H1 (cell line): ENCODE measurements around the gene PCDHGA1. TPM values are rescaled to one million over a fixed set of nuclear protein-coding genes. Genes with fewer than 3 reads are reported as not detected.

Experiments used
- CTCF ChIA-PET: fragments of 300-600 bp; sonication (Branson Sonifier 250); formaldehyde crosslinking; loops from one replicate; lab custom pipeline; 2021; ENCODE audit not compliant: partially characterized antibody; lab: Charles Lee
- POLR2A ChIA-PET: fragments of 300-600 bp; sonication (Branson Sonifier 250); formaldehyde crosslinking; loops from one replicate; lab custom pipeline; 2021; ENCODE audit warnings: inconsistent platforms; ENCODE audit not compliant: partially characterized antibody; lab: Charles Lee
- DNase-seq, 2 experiments: peaks; one replicate each; pipeline versions ENCODE4 v3.0.0 to v3.0.0-alpha.2; 2010 to 2022; ENCODE audit warnings: low spot score in 2 of 2, low read depth in 1 of 2, mixed read lengths in 1 of 2
- FAIRE-seq: peaks from 2 replicates; lab custom pipeline; 2011; peaks lifted over from hg19 to GRCh38; lab: Jason Lieb, UNC
- H2AFZ ChIP-seq: 2 replicates; pipeline ENCODE4 v1.8.1; 2012; ENCODE audit warnings: low read length, inconsistent platforms
- H2AK5ac ChIP-seq: 2 replicates; pipeline ENCODE4 v1.6.1; 2013; ENCODE audit warnings: low read depth, low read length
- H2BK120ac ChIP-seq: replicated peaks from 2 replicates; pipeline ENCODE3; 2013; ENCODE audit warnings: low read depth, low read length, inconsistent platforms
- H2BK12ac ChIP-seq: 2 replicates; pipeline ENCODE4 v1.6.1; 2013; ENCODE audit warnings: low read depth, low read length
- H2BK15ac ChIP-seq: 2 replicates; pipeline ENCODE4 v1.6.1; 2013; ENCODE audit warnings: low read length
- H2BK20ac ChIP-seq: 2 replicates; pipeline ENCODE4 v1.6.1; 2013; ENCODE audit warnings: low read length
- H2BK5ac ChIP-seq: 2 replicates; pipeline ENCODE4 v1.6.1; 2013; ENCODE audit warnings: low read depth, low read length
- H3K14ac ChIP-seq: 2 replicates; pipeline ENCODE4 v1.6.1; 2013; ENCODE audit warnings: inconsistent platforms; ENCODE audit not compliant: insufficient read length
- H3K18ac ChIP-seq: 2 replicates; pipeline ENCODE4 v1.6.1; 2013; ENCODE audit warnings: low read length; ENCODE audit errors: extremely low read depth
- H3K23ac ChIP-seq: 2 replicates; pipeline ENCODE4 v1.6.1; 2013; ENCODE audit warnings: inconsistent platforms; ENCODE audit not compliant: insufficient read length
- H3K23me2 ChIP-seq: 2 replicates; pipeline ENCODE4 v1.6.1; 2013; ENCODE audit warnings: low read depth, low read length
- H3K27ac ChIP-seq: 2 replicates; pipeline ENCODE4 v1.6.1; 2011; ENCODE audit warnings: low read depth, low read length, inconsistent platforms
- H3K27me3 ChIP-seq, 4 experiments: replicated peaks in 1 of 4; 1 replicate in 1 of 4; 2 replicates in 3 of 4; pipeline versions ENCODE4 v1.6.1 to v1.8.1; 2011 to 2013; ENCODE audit warnings: low read length in 3 of 4, mild to moderate bottlenecking in 3 of 4, inconsistent platforms in 2 of 4, mixed read lengths in 2 of 4, moderate library complexity in 1 of 4; ENCODE audit not compliant: control insufficient read depth in 3 of 4, insufficient read depth in 3 of 4; ENCODE audit errors: extremely low read depth in 1 of 4
- H3K36me3 ChIP-seq, 4 experiments: 2 replicates each; pipeline versions ENCODE4 v1.6.1 to v1.8.1; 2011 to 2013; ENCODE audit warnings: mild to moderate bottlenecking in 4 of 4, low read length in 3 of 4, moderate library complexity in 2 of 4, control low read depth in 1 of 4, inconsistent platforms in 1 of 4; ENCODE audit not compliant: insufficient read depth in 4 of 4, control insufficient read depth in 2 of 4
- H3K4ac ChIP-seq: replicated peaks from 2 replicates; pipeline ENCODE3; 2013; ENCODE audit warnings: low read length, low read depth, mixed read lengths, inconsistent platforms; ENCODE audit not compliant: insufficient read length
- H3K4me1 ChIP-seq, 4 experiments: replicated peaks in 1 of 4; 1 replicate in 1 of 4; 2 replicates in 3 of 4; pipeline versions ENCODE4 v1.6.1 to v1.8.1; 2011 to 2013; ENCODE audit warnings: low read length in 3 of 4, inconsistent platforms in 2 of 4, mixed read lengths in 1 of 4; ENCODE audit not compliant: insufficient read depth in 4 of 4, control insufficient read depth in 3 of 4
- H3K4me2 ChIP-seq, 2 experiments: 2 replicates each; pipeline versions ENCODE4 v1.6.1 to v1.8.1; 2011 to 2013; ENCODE audit warnings: low read depth in 2 of 2, low read length in 2 of 2, control low read depth in 1 of 2, inconsistent platforms in 1 of 2, mild to moderate bottlenecking in 1 of 2; ENCODE audit not compliant: insufficient read depth in 1 of 2
- H3K4me3 ChIP-seq, 4 experiments: fragments of 200-600, 300-600 bp in 1 of 4; sonication (generic), shearing (Covaris generic), sonication (Bioruptor Twin) in 1 of 4; 2 replicates each; pipeline versions ENCODE4 v1.5.1 to v1.8.1; 2011 to 2016; ENCODE audit warnings: low read length in 4 of 4, low read depth in 3 of 4, control low read depth in 2 of 4, inconsistent platforms in 2 of 4, mild to moderate bottlenecking in 2 of 4, mixed read lengths in 1 of 4, moderate library complexity in 1 of 4; ENCODE audit not compliant: insufficient read depth in 2 of 4; ENCODE audit errors: extremely low read depth in 1 of 4
- H3K56ac ChIP-seq: replicated peaks from 2 replicates; pipeline ENCODE3; 2013; ENCODE audit warnings: low read depth, mild to moderate bottlenecking, mixed read lengths, low read length, inconsistent platforms; ENCODE audit not compliant: insufficient read length
- H3K79me1 ChIP-seq: 2 replicates; pipeline ENCODE4 v1.6.1; 2013; ENCODE audit warnings: low read depth, low read length, control low read depth
- H3K79me2 ChIP-seq, 2 experiments: 2 replicates each; pipeline versions ENCODE4 v1.6.1 to v1.8.1; 2012 to 2013; ENCODE audit warnings: low read length in 2 of 2, mild to moderate bottlenecking in 2 of 2, inconsistent platforms in 1 of 2; ENCODE audit not compliant: insufficient read depth in 2 of 2, control insufficient read depth in 1 of 2
- H3K9ac ChIP-seq, 4 experiments: replicated peaks in 1 of 4; 1 replicate in 1 of 4; 2 replicates in 3 of 4; pipeline versions ENCODE4 v1.6.1 to v1.8.1; 2011 to 2013; ENCODE audit warnings: low read depth in 3 of 4, low read length in 3 of 4, control low read depth in 2 of 4, mild to moderate bottlenecking in 2 of 4, moderate library complexity in 2 of 4, inconsistent platforms in 1 of 4; ENCODE audit errors: extremely low read depth in 1 of 4
- H3K9me3 ChIP-seq, 2 experiments: 2 replicates each; pipeline versions ENCODE4 v1.6.1 to v1.8.1; 2012 to 2013; ENCODE audit warnings: mild to moderate bottlenecking in 2 of 2, moderate library complexity in 2 of 2, control low read depth in 1 of 2, inconsistent platforms in 1 of 2, low read depth in 1 of 2, low read length in 1 of 2, mixed read lengths in 1 of 2; ENCODE audit not compliant: insufficient read depth in 2 of 2
- H4K20me1 ChIP-seq, 2 experiments: replicated peaks in 1 of 2; 2 replicates each; pipeline versions ENCODE3 to v1.8.1; 2011 to 2013; ENCODE audit warnings: inconsistent platforms in 2 of 2, low read length in 2 of 2, mild to moderate bottlenecking in 1 of 2; ENCODE audit not compliant: insufficient read depth in 2 of 2, control insufficient read depth in 1 of 2
- H4K5ac ChIP-seq: 2 replicates; pipeline ENCODE4 v1.6.1; 2013; ENCODE audit warnings: low read length, low read depth, mixed read lengths, inconsistent platforms; ENCODE audit not compliant: insufficient read length
- H4K8ac ChIP-seq: 2 replicates; pipeline ENCODE4 v1.8.0; 2013; ENCODE audit warnings: mild to moderate bottlenecking, moderate library complexity, low read length, inconsistent platforms; ENCODE audit not compliant: insufficient read depth; ENCODE audit errors: extremely low read depth
- H4K91ac ChIP-seq: replicated peaks from 2 replicates; pipeline ENCODE3; 2013; ENCODE audit warnings: low read length, mixed read lengths, inconsistent platforms; ENCODE audit not compliant: insufficient read length
- CBX5 ChIP-seq: fragments of 300-800, 300-1000 bp; sonication (generic); IDR thresholded peaks from 2 replicates; pipeline ENCODE4 v1.7.1; 2016; ENCODE audit warnings: antibody characterized with exemption, low read length, low read depth
- EP300 ChIP-seq, 2 experiments: IDR thresholded peaks; 1 replicate in 1 of 2; 2 replicates in 1 of 2; pipeline ENCODE4 v1.6.1; 2011 to 2012; ENCODE audit warnings: low read depth in 2 of 2, low read length in 2 of 2, mild to moderate bottlenecking in 2 of 2, borderline replicate concordance in 1 of 2, inconsistent platforms in 1 of 2, moderate library complexity in 1 of 2
- FOSL1 ChIP-seq: IDR thresholded peaks from 2 replicates; pipeline ENCODE4 v1.6.1; 2011; ENCODE audit warnings: mild to moderate bottlenecking, low read depth, low read length, moderate library complexity; ENCODE audit not compliant: insufficient read depth
- KDM1A ChIP-seq: fragments of 200-600, 300-600 bp; sonication (generic); IDR thresholded peaks from 2 replicates; pipeline ENCODE4 v1.7.1; 2016; ENCODE audit warnings: mild to moderate bottlenecking, low read length, borderline replicate concordance
- KDM5A ChIP-seq: fragments of 200-600 bp; IDR thresholded peaks from 2 replicates; pipeline ENCODE4 v1.7.1; 2012; ENCODE audit warnings: mild to moderate bottlenecking, low read length, inconsistent platforms, mixed read lengths
- NRF1 ChIP-seq: IDR thresholded peaks from 2 replicates; pipeline ENCODE4 v1.6.1; 2011; ENCODE audit warnings: mild to moderate bottlenecking, low read depth, low read length, improper control_type of control experiment
- POLR2A ChIP-seq, 2 experiments: IDR thresholded peaks; 1 replicate in 1 of 2; 2 replicates in 1 of 2; pipeline ENCODE4 v1.6.1; 2011; ENCODE audit warnings: low read depth in 2 of 2, low read length in 2 of 2, mild to moderate bottlenecking in 2 of 2; ENCODE audit errors: control extremely low read depth in 1 of 2
- RBBP5 ChIP-seq: IDR thresholded peaks from 2 replicates; pipeline ENCODE4 v1.7.1; 2012; ENCODE audit warnings: low read depth, mild to moderate bottlenecking, inconsistent platforms, low read length, moderate library complexity, borderline replicate concordance
- RFX5 ChIP-seq: IDR thresholded peaks from 2 replicates; pipeline ENCODE4 v1.6.1; 2011; ENCODE audit warnings: low read depth, low read length, improper control_type of control experiment, borderline replicate concordance
- RNF2 ChIP-seq: fragments of 200-900, 300-1000 bp; sonication (generic); IDR thresholded peaks from 2 replicates; pipeline ENCODE4 v1.7.1; 2016; ENCODE audit warnings: borderline replicate concordance, low read depth, mild to moderate bottlenecking, antibody characterized with exemption, low read length; ENCODE audit not compliant: poor library complexity, severe bottlenecking; ENCODE audit errors: missing control alignments
- SAP30 ChIP-seq: fragments of 300-600 bp; sonication (generic); IDR thresholded peaks from 2 replicates; pipeline ENCODE4 v1.7.1; 2012; ENCODE audit warnings: low read length, moderate library complexity, mild to moderate bottlenecking, inconsistent platforms; ENCODE audit not compliant: insufficient read depth, insufficient replicate concordance
- SIRT6 ChIP-seq: IDR thresholded peaks from one replicate; pipeline ENCODE4 v1.7.1; 2012; ENCODE audit warnings: low read length, inconsistent platforms
- SP1 ChIP-seq: IDR thresholded peaks from 2 replicates; pipeline ENCODE4 v1.6.1; 2011; ENCODE audit warnings: low read depth, low read length
- SP2 ChIP-seq: IDR thresholded peaks from 2 replicates; pipeline ENCODE4 v1.6.1; 2012; ENCODE audit warnings: mild to moderate bottlenecking, low read length, inconsistent platforms
- SUZ12 ChIP-seq: fragments of 200-600 bp; sonication (generic); IDR thresholded peaks from 2 replicates; pipeline ENCODE4 v1.6.1; 2012; ENCODE audit warnings: mild to moderate bottlenecking, inconsistent platforms, low read length, moderate library complexity, mixed read lengths
- WGBS, 2 experiments: shearing (Covaris generic) in 1 of 2; methylation state at CpG; one replicate each; pipeline versions ENCODE4 v1.1.6 to v1.1.7; 2013 to 2015; ENCODE audit warnings: low lambda C conversion rate in 2 of 2, mixed read lengths in 2 of 2, inconsistent platforms in 1 of 2, low coverage in 1 of 2, missing lambda C conversion rate in 1 of 2; ENCODE audit not compliant: insufficient replicate concordance in 2 of 2, insufficient coverage in 1 of 2, insufficient read length in 1 of 2; ENCODE audit errors: extremely low coverage in 1 of 2, missing lambda C conversion rate in 1 of 2; 5-methylcytosine and 5-hydroxymethylcytosine counted together
- polyA plus RNA-seq, 7 experiments: library from polyadenylated mRNA; depleted of rRNA in 3 of 7; stranded (reverse) in 5 of 7; unstranded in 2 of 7; fragments of >200 nt in 5 of 7; fragments of 200-250 nt in 2 of 7; gene quantifications; 1 replicate in 5 of 7; 2 replicates in 1 of 7; 4 replicates in 1 of 7; pipeline versions ENCODE4 v1.2.1 to v1.2.3, GENCODE V29; 2011 to 2013; ENCODE audit warnings: missing spikeins in 2 of 7, mixed read lengths in 2 of 7
- total RNA-seq: library from RNA; stranded (reverse); fragmentation: NEBNext Ultra II Directional; extraction: Animal tissue kit (Norgen Biotek cat#: 25700); gene quantifications from 2 replicates; pipeline ENCODE4 v1.2.1, GENCODE V29; 2021

PCDHGA1 gene
- total and polyA plus RNA-seq, 2 of the 8 experiments (the other 6 are each of a cell fraction or from before 2014, with no cell fraction given): 0.57 to 0.89 TPM

- H2AFZ ChIP-seq: no peak overlapping the region
- peaks cover 0 to 8% (median 3%) of the 10 kb centered on the region in 4 experiments; a peak in 3 of 7 replicates for H3K4me1 ChIP-seq
- no peak for FAIRE-seq
- no peak for TF ChIP-seq KDM5A
- no peak for TF ChIP-seq CBX5
- no peak for TF ChIP-seq POLR2A (IDR thresholded peaks at IDR 0.05; ENCODE audit: control extremely low read depth in 1 of 2, low read depth in 2 of 2, low read length in 2 of 2)
- no peak for TF ChIP-seq SAP30
- no peak for TF ChIP-seq KDM1A
- TF ChIP-seq EP300 (IDR thresholded peaks at IDR 0.05; ENCODE audit: borderline replicate concordance in 1 of 2, low read depth in 2 of 2, low read length in 2 of 2): no peak
- TF ChIP-seq FOSL1: no peak
- TF ChIP-seq RNF2: no peak
- no peak for TF ChIP-seq RBBP5
- no peak for TF ChIP-seq SP2
- no peak for TF ChIP-seq RFX5
- TF ChIP-seq SUZ12: no peak
- TF ChIP-seq NRF1: no peak
- no peak for TF ChIP-seq SP1
- no peak for TF ChIP-seq SIRT6
These were observed 199.6 kb downstream of the PCDHGA1 start for GRCh38 chr5:141529873-141530272.

More at GRCh38 chr5:141529873-141530272, 199.6 kb downstream of the PCDHGA1 start:
- Histone ChIP-seq H2BK12ac (no peak overlapping the region), H3K9me3 (no peaks in the 10 kb centered on the region), H3K27me3 (no peaks in the 10 kb centered on the region), H3K27ac (no peak overlapping the region), H4K91ac (no peak overlapping the region), H3K56ac (no peak overlapping the region), H2BK5ac (no peak overlapping the region), H4K20me1 (no peaks in the 10 kb centered on the region), H3K4me2 (no peak overlapping the region), H4K8ac (no peak overlapping the region), H2BK120ac (no peak overlapping the region), H3K18ac (no peak overlapping the region), H3K4ac (no peak overlapping the region), H3K36me3 (peaks cover 14 to 43% (median 24%) of the 10 kb centered on the region in 4 experiments), H4K5ac (no peak overlapping the region), H3K4me3 (no peak overlapping the region), H3K9ac (no peak overlapping the region), H3K79me2 (no peaks in the 10 kb centered on the region), H3K23ac (no peak overlapping the region), H3K23me2 (no peaks in the 10 kb centered on the region), H3K14ac (no peak overlapping the region), H2BK15ac (no peak overlapping the region), H2AK5ac (no peak overlapping the region), H3K79me1 (no peaks in the 10 kb centered on the region), H2BK20ac (no peak overlapping the region)
- ChIA-PET CTCF (interaction anchor here (1.2 to 50.9 kb wide), 3 partner anchors 34 to 321 kb away, joined by 3 to 1236 read pairs (median 3); partner anchors contain the start of genes PCDHB12, PCDHGA10, PCDHGA11 and PCDHGA9), POLR2A (no interaction called here)
- no peak for DNase-seq
- 94% methylated on average over 7 of the region's 7 CpGs; no CpG with 5 or more reads in 1 of the 2 experiments for WGBS, 2 experiments
